Vagina (tissue), 2 donors: Measurements from ENCODE around the gene MRPS22. TPM values are rescaled to one million over a fixed set of nuclear protein-coding genes. Genes with fewer than 3 reads are reported as not detected.

Experiments used
- DNase-seq, 2 donors: peaks; one replicate each; pipeline ENCODE4 v3.0.0-alpha.2; 2017; ENCODE audit errors: extremely low spot score in 2 of 2
- H3K27ac ChIP-seq: fragments of 200-600 bp; sonication (generic); one replicate; pipeline ENCODE4 v1.5.1; 2019
- H3K27me3 ChIP-seq: fragments of 200-600 bp; sonication (generic); one replicate; pipeline ENCODE4 v1.5.1; 2019
- H3K36me3 ChIP-seq, 2 donors: fragments of 200-600 bp; sonication (generic); one replicate each; pipeline ENCODE4 v1.5.1; 2017 to 2019
- H3K4me1 ChIP-seq: fragments of 200-600 bp; sonication (generic); one replicate; pipeline ENCODE4 v1.5.1; 2019
- H3K4me3 ChIP-seq, 2 donors: fragments of 200-600 bp; sonication (generic); 1 replicate in 1 of 2; 2 replicates in 1 of 2; pipeline ENCODE4 v1.5.1; 2016 to 2019
- H3K9me3 ChIP-seq: fragments of 200-600 bp; sonication (generic); one replicate; pipeline ENCODE4 v1.5.1; 2019
- POLR2A ChIP-seq, 2 donors: fragments of 450-650 bp; IDR thresholded peaks; one replicate each; pipeline ENCODE4 v1.6.1; 2017; ENCODE audit warnings: antibody characterized with exemption in 2 of 2, mild to moderate bottlenecking in 2 of 2, moderate library complexity in 2 of 2
- POLR2AphosphoS5 ChIP-seq, 2 donors: sonication (generic); formaldehyde crosslinking; IDR thresholded peaks; one replicate each; pipeline ENCODE4 v1.9.0; 2017; ENCODE audit warnings: antibody characterized with exemption in 2 of 2, mild to moderate bottlenecking in 2 of 2, low read depth in 1 of 2; ENCODE audit not compliant: insufficient read depth in 1 of 2
- intact Hi-C: fragments of 100-400 bp; cut with DNase I; formaldehyde crosslinking; loops from one replicate; pipeline ENCODE4 v1.15.1; 2023
- total RNA-seq: library from RNA; depleted of rRNA; stranded (reverse); fragments of >200 nt; gene quantifications from one replicate; pipeline ENCODE4 v1.2.3, GENCODE V29; 2016
- TF ChIP-seq, protein P1 (sequence below), 3 experiments: fragments of 450-650 bp in 2 of 3; fragments of 200-600 bp in 1 of 3; sonication (generic) in 1 of 3; IDR thresholded peaks; one replicate each; pipeline ENCODE4 v1.5.1; 2017 to 2019; ENCODE audit warnings: antibody characterized with exemption in 3 of 3, mild to moderate bottlenecking in 2 of 3, moderate library complexity in 2 of 3

The MRPS22 gene
- total RNA-seq, 1 donor from 2014 or later = 45.7 TPM

DNA sequence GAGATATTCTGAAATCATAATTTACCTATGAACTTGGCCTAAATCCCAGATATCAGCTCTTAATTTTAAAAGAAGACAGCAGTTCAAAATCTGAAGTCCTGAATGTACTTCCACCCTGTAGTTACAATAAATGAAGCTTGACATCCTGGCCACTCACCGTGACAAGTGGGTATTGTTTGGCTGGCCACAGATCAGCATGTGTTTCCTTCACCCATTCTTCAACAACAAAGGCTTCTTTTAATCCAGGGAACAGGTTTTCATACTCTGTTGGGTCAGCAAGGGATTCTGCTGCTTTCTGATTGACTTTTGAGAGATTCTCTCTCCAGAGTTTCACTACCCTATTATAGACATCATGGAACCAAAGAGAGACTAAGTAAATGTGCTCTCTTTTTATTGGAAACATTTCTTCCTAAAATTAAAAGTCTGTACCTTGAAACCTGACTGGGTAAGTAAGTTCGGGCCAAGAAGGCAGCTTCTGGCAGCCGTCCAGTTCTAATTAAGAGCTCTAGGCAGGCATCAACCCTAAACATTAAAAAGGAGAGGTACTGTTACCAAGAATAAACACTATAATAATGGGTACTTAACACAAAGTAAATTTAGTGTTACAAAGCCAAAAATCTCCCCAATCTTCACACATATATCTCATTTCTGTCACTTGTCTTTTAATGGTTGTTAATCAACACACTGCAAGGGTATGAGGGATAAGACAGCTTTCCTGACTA lies 15.2 kb downstream of the MRPS22 start:
- Histone ChIP-seq H3K27ac (no peak overlapping the region), H3K4me1 (peaks cover 16% of the 10 kb centered on the region), H3K4me3 (no peak overlapping the region), H3K27me3 (no peaks in the 10 kb centered on the region), H3K36me3 (peaks cover 3 to 89% of the 10 kb centered on the region in 2 donors), H3K9me3 (no peaks in the 10 kb centered on the region)
- no peak for TF ChIP-seq POLR2AphosphoS5 (IDR thresholded peaks at IDR 0.05; ENCODE audit: insufficient read depth in 1 of 2, low read depth in 1 of 2)
- TF ChIP-seq, protein P1, sequence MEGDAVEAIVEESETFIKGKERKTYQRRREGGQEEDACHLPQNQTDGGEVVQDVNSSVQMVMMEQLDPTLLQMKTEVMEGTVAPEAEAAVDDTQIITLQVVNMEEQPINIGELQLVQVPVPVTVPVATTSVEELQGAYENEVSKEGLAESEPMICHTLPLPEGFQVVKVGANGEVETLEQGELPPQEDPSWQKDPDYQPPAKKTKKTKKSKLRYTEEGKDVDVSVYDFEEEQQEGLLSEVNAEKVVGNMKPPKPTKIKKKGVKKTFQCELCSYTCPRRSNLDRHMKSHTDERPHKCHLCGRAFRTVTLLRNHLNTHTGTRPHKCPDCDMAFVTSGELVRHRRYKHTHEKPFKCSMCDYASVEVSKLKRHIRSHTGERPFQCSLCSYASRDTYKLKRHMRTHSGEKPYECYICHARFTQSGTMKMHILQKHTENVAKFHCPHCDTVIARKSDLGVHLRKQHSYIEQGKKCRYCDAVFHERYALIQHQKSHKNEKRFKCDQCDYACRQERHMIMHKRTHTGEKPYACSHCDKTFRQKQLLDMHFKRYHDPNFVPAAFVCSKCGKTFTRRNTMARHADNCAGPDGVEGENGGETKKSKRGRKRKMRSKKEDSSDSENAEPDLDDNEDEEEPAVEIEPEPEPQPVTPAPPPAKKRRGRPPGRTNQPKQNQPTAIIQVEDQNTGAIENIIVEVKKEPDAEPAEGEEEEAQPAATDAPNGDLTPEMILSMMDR (IDR thresholded peaks at IDR 0.05) = no peak
- no peak for TF ChIP-seq POLR2A (IDR thresholded peaks at IDR 0.05)
- intact Hi-C loops = no loop called here
- no peak for DNase-seq

DNA sequence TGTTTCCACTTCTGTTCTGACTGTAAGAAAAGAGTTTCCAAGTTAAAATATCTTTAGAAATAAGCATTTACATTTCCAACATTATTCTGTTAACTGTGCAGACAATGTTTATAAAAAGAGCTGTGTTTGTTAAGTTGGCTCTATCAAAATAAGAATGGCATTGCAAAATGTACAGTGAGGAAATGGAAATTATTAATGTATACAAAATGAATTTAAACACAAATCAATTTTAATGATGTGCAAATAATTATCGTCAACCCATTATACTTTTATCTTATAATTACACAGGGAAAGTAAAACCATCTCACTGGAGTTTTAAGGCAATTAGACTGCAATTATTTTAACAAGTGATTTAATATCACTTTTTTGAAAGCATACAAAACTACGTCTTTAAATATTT lies 17.5 kb downstream of the MRPS22 start:
- Histone ChIP-seq H3K36me3 (peaks cover 3 to 90% of the 10 kb centered on the region in 2 donors), H3K9me3 (no peaks in the 10 kb centered on the region), H3K27ac (no peak overlapping the region), H3K4me1 (no peaks in the 10 kb centered on the region), H3K27me3 (no peaks in the 10 kb centered on the region), H3K4me3 (no peak overlapping the region)
- no peak for TF ChIP-seq POLR2A (IDR thresholded peaks at IDR 0.05)
- TF ChIP-seq, protein P1 (IDR thresholded peaks at IDR 0.05) = no peak
- intact Hi-C loops = no loop called here
- DNase-seq = no peak

DNA sequence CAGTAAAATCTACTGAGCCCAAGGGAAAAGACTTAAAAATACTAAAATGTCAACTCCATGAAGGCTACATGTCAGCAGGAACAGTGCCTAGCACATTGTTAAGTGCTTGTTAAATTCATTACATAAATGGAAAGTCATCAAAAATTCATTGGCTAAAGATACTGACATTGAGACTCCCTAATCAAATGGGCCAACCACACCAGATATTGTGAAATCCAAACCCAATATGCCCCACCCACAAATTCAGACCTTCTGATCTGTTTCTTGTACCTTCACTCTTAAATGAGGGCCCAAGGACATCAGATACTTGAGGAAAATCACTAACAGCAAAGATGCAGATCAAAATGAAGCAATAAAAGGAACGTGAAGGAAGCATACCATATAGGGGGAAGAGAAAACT lies 20.7 kb downstream of the MRPS22 start:
- Histone ChIP-seq H3K4me3 (no peak overlapping the region), H3K27me3 (no peaks in the 10 kb centered on the region), H3K27ac (no peak overlapping the region), H3K36me3 (peaks cover 3 to 93% of the 10 kb centered on the region in 2 donors), H3K9me3 (no peaks in the 10 kb centered on the region), H3K4me1 (no peaks in the 10 kb centered on the region)
- intact Hi-C loops = no loop called here
- no peak for DNase-seq
- TF ChIP-seq, protein P1 (IDR thresholded peaks at IDR 0.05) = no peak
- TF ChIP-seq POLR2AphosphoS5 (IDR thresholded peaks at IDR 0.05; ENCODE audit: insufficient read depth in 1 of 2, low read depth in 1 of 2) (no peak), POLR2A (IDR thresholded peaks at IDR 0.05) (no peak)

DNA sequence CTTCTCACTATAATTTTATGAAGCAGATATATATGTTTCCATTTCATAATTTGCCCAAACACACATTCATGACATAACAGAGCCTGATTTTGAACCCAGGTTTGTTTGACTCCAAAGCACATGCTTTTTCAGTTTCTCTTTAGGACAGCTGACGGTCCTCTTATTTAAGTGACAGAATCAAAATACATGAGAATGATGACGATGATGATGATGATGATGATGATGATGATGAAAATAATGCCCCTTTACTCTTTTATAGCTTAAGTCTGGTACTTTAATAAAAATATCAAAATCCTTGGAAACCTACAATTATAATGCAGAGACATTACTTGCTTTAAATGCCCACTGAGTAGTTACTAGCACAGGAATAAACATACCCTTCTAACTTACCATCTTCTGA lies 30.3 kb downstream of the MRPS22 start:
- H3K4me1 ChIP-seq = peaks cover 5% of the 10 kb centered on the region
- peaks cover 0 to 82% of the 10 kb centered on the region in 2 donors for H3K36me3 ChIP-seq
- H3K4me3 ChIP-seq = no peak overlapping the region
- TF ChIP-seq POLR2AphosphoS5 (IDR thresholded peaks at IDR 0.05; ENCODE audit: insufficient read depth in 1 of 2, low read depth in 1 of 2) = no peak
- TF ChIP-seq, protein P1 (IDR thresholded peaks at IDR 0.05) = no peak
- TF ChIP-seq POLR2A (IDR thresholded peaks at IDR 0.05) = no peak
- DNase-seq = no peak
- no peak overlapping the region for H3K27ac ChIP-seq
- no peaks in the 10 kb centered on the region for H3K9me3 ChIP-seq
- intact Hi-C loops = no loop called here
- H3K27me3 ChIP-seq = no peaks in the 10 kb centered on the region

DNA sequence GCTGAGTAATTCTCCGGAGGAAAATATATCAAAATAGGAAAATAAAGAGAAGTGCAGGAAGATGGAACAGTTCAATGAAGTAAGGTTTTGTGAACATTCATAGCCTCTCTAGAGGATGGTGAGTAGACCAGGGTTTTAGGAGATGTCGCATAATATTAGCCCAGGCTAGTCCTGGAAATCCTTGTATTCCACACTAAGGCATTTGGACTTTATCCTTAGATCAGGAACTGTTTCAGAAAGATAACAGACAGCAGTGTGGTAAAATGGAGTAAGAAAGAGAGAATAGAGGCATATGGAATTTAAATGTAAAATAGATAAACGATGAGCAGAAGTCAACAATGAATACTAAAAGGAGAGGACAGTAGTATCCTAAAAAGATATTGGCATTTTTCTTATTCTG lies 33.6 kb downstream of the MRPS22 start:
- intact Hi-C loops = no loop called here

More for the DNA sequence above, 33.6 kb downstream of the MRPS22 start:
- H3K27me3 ChIP-seq = no peaks in the 10 kb centered on the region
- H3K36me3 ChIP-seq = peaks cover 0 to 71% of the 10 kb centered on the region in 2 donors
- peaks cover 21% of the 10 kb centered on the region for H3K4me1 ChIP-seq
- no peak for TF ChIP-seq POLR2AphosphoS5 (IDR thresholded peaks at IDR 0.05; ENCODE audit: insufficient read depth in 1 of 2, low read depth in 1 of 2)
- TF ChIP-seq, protein P1 (IDR thresholded peaks at IDR 0.05) = no peak
- TF ChIP-seq POLR2A (IDR thresholded peaks at IDR 0.05) = no peak
- no peak overlapping the region for H3K4me3 ChIP-seq
- H3K9me3 ChIP-seq = no peaks in the 10 kb centered on the region
- H3K27ac ChIP-seq = no peak overlapping the region
- no peak for DNase-seq
